Measurements from ENCODE around the gene STPG1.
A peak's percentile ranks its signal among the peaks of the same experiment; 100 is the strongest.

STPG1 gene

GRCh38 chr1:24381256-24381655 is 32.3 kb downstream of the STPG1 start:
- Histone ChIP-seq H3K18ac (ENCODE audit: low read depth in 1 of 2, low read length in 2 of 2) (no peak overlapping the region), H3K27me3 (ENCODE audit: control insufficient read depth in 1 of 2, insufficient read depth in 1 of 2, low read length in 2 of 2) (no peaks in the 10 kb centered on the region), H2BK120ac (ENCODE audit: low read depth, low read length) (no peak overlapping the region), H3K79me1 (replicated peaks; ENCODE audit: low read length, poor library complexity, severe bottlenecking) (no peaks in the 10 kb centered on the region), H3K27ac (ENCODE audit: low read length, poor library complexity, severe bottlenecking) (no peak overlapping the region), H2AK5ac (ENCODE audit: low read length, severe bottlenecking) (no peak overlapping the region), H3K4me3 (ENCODE audit: insufficient read depth in 1 of 2, low read depth in 1 of 2, low read length in 2 of 2) (no peak overlapping the region), H3K14ac (ENCODE audit: low read length in 2 of 2) (no peak overlapping the region), H3K23ac (ENCODE audit: low read length in 2 of 2) (no peak overlapping the region), H2BK15ac (ENCODE audit: low read depth, poor library complexity, severe bottlenecking) (no peak overlapping the region), H3K4me1 (ENCODE audit: control insufficient read depth, insufficient read depth, low read depth, low read length) (peaks cover 11% of the 10 kb centered on the region), H3K4ac (ENCODE audit: low read depth in 1 of 2, low read length in 2 of 2) (no peak overlapping the region), H3K36me3 (ENCODE audit: control insufficient read depth in 1 of 2, insufficient read depth in 2 of 2, low read depth in 1 of 2, low read length in 2 of 2) (peaks cover 0 to 19% of the 10 kb centered on the region in 2 experiments), H3K9me3 (ENCODE audit: control insufficient read depth, low read length) (no peaks in the 10 kb centered on the region), H2BK12ac (ENCODE audit: low read length in 2 of 2) (no peak overlapping the region), H2AFZ (ENCODE audit: low read depth, low read length) (no peak overlapping the region), H2BK5ac (ENCODE audit: low read depth, low read length, poor library complexity, severe bottlenecking) (no peak overlapping the region), H4K91ac (ENCODE audit: low read length) (no peak overlapping the region), H3K4me2 (ENCODE audit: low read length, poor library complexity, severe bottlenecking) (no peak overlapping the region), H4K8ac (ENCODE audit: low read length) (no peak overlapping the region), H3K9ac (ENCODE audit: low read length) (no peak overlapping the region)
- no peak for DNase-seq
- WGBS = 97% methylated on average over 2 of the region's 2 CpGs

DNA sequence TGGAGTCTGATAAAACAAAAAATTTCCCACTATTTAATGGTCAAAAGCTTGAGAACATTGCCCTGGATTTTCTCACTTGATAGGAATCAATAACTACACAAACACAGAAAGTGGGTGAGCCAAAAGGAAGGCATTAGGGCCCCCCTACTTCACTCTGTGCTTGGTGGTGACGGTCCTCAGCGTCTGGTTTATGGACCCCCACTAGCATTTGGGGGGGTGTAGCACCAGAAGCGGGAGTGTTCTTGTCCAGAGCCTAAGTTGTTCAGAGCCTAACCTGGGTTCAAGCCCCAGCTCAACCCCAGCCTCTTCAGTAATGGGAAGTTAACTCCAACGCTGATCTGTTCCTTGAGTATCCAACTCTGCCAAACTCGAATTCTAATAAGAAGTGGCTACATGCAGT is 33.1 kb downstream of the STPG1 start:
- H2BK12ac ChIP-seq (ENCODE audit: low read length in 2 of 2) = no peak overlapping the region
- H2BK15ac ChIP-seq (ENCODE audit: low read depth, poor library complexity, severe bottlenecking) = no peak overlapping the region
- no peak overlapping the region for H3K4me2 ChIP-seq (ENCODE audit: low read length, poor library complexity, severe bottlenecking)
- H3K4me3 ChIP-seq (ENCODE audit: insufficient read depth in 1 of 2, low read depth in 1 of 2, low read length in 2 of 2) = no peak overlapping the region
- H2BK120ac ChIP-seq (ENCODE audit: low read depth, low read length) = no peak overlapping the region
- no peak overlapping the region for H3K18ac ChIP-seq (ENCODE audit: low read depth in 1 of 2, low read length in 2 of 2)
- no peaks in the 10 kb centered on the region for H3K79me1 ChIP-seq (replicated peaks; ENCODE audit: low read length, poor library complexity, severe bottlenecking)
- H4K8ac ChIP-seq (ENCODE audit: low read length) = no peak overlapping the region
- H3K14ac ChIP-seq (ENCODE audit: low read length in 2 of 2) = no peak overlapping the region
- H3K9ac ChIP-seq (ENCODE audit: low read length) = peak overlapping the region; percentile 22
- H3K23ac ChIP-seq (ENCODE audit: low read length in 2 of 2) = no peak overlapping the region
- WGBS = 95% methylated on average over 5 of the region's 5 CpGs
- no peaks in the 10 kb centered on the region for H3K9me3 ChIP-seq (ENCODE audit: control insufficient read depth, low read length)
- H3K36me3 ChIP-seq (ENCODE audit: control insufficient read depth in 1 of 2, insufficient read depth in 2 of 2, low read depth in 1 of 2, low read length in 2 of 2) = peaks cover 0 to 19% of the 10 kb centered on the region in 2 experiments
- H3K27ac ChIP-seq (ENCODE audit: low read length, poor library complexity, severe bottlenecking) = no peak overlapping the region
- H3K4me1 ChIP-seq (ENCODE audit: control insufficient read depth, insufficient read depth, low read depth, low read length) = peaks cover 11% of the 10 kb centered on the region
- H4K91ac ChIP-seq (ENCODE audit: low read length) = no peak overlapping the region
- H2AFZ ChIP-seq (ENCODE audit: low read depth, low read length) = no peak overlapping the region
- H3K27me3 ChIP-seq (ENCODE audit: control insufficient read depth in 1 of 2, insufficient read depth in 1 of 2, low read length in 2 of 2) = no peaks in the 10 kb centered on the region
- DNase-seq = no peak
- no peak overlapping the region for H2AK5ac ChIP-seq (ENCODE audit: low read length, severe bottlenecking)
- no peak overlapping the region for H3K4ac ChIP-seq (ENCODE audit: low read depth in 1 of 2, low read length in 2 of 2)
- H2BK5ac ChIP-seq (ENCODE audit: low read depth, low read length, poor library complexity, severe bottlenecking) = no peak overlapping the region

GRCh38 chr1:24379733-24380315 is 33.8 kb downstream of the STPG1 start:
- Histone ChIP-seq H3K14ac (ENCODE audit: low read length in 2 of 2) (no peak overlapping the region), H3K18ac (ENCODE audit: low read depth in 1 of 2, low read length in 2 of 2) (no peak overlapping the region), H3K9me3 (ENCODE audit: control insufficient read depth, low read length) (no peaks in the 10 kb centered on the region), H3K27ac (ENCODE audit: low read length, poor library complexity, severe bottlenecking) (no peak overlapping the region), H3K4me1 (ENCODE audit: control insufficient read depth, insufficient read depth, low read depth, low read length) (peaks cover 9% of the 10 kb centered on the region), H2BK120ac (ENCODE audit: low read depth, low read length) (no peak overlapping the region), H2BK15ac (ENCODE audit: low read depth, poor library complexity, severe bottlenecking) (no peak overlapping the region), H2BK5ac (ENCODE audit: low read depth, low read length, poor library complexity, severe bottlenecking) (no peak overlapping the region), H3K23ac (ENCODE audit: low read length in 2 of 2) (no peak overlapping the region), H3K9ac (ENCODE audit: low read length) (peak overlapping the region; percentile 22), H3K4me2 (ENCODE audit: low read length, poor library complexity, severe bottlenecking) (no peak overlapping the region), H4K8ac (ENCODE audit: low read length) (no peak overlapping the region), H2AK5ac (ENCODE audit: low read length, severe bottlenecking) (no peak overlapping the region), H4K91ac (ENCODE audit: low read length) (no peak overlapping the region), H3K79me1 (replicated peaks; ENCODE audit: low read length, poor library complexity, severe bottlenecking) (no peaks in the 10 kb centered on the region), H3K36me3 (ENCODE audit: control insufficient read depth in 1 of 2, insufficient read depth in 2 of 2, low read depth in 1 of 2, low read length in 2 of 2) (peaks cover 0 to 19% of the 10 kb centered on the region in 2 experiments), H2BK12ac (ENCODE audit: low read length in 2 of 2) (no peak overlapping the region), H3K4me3 (ENCODE audit: insufficient read depth in 1 of 2, low read depth in 1 of 2, low read length in 2 of 2) (no peak overlapping the region), H3K4ac (ENCODE audit: low read depth in 1 of 2, low read length in 2 of 2) (no peak overlapping the region), H3K27me3 (ENCODE audit: control insufficient read depth in 1 of 2, insufficient read depth in 1 of 2, low read length in 2 of 2) (no peaks in the 10 kb centered on the region), H2AFZ (ENCODE audit: low read depth, low read length) (no peak overlapping the region)
- WGBS = 91% methylated on average over 8 of the region's 8 CpGs
- DNase-seq = peak; percentile 27

DNA sequence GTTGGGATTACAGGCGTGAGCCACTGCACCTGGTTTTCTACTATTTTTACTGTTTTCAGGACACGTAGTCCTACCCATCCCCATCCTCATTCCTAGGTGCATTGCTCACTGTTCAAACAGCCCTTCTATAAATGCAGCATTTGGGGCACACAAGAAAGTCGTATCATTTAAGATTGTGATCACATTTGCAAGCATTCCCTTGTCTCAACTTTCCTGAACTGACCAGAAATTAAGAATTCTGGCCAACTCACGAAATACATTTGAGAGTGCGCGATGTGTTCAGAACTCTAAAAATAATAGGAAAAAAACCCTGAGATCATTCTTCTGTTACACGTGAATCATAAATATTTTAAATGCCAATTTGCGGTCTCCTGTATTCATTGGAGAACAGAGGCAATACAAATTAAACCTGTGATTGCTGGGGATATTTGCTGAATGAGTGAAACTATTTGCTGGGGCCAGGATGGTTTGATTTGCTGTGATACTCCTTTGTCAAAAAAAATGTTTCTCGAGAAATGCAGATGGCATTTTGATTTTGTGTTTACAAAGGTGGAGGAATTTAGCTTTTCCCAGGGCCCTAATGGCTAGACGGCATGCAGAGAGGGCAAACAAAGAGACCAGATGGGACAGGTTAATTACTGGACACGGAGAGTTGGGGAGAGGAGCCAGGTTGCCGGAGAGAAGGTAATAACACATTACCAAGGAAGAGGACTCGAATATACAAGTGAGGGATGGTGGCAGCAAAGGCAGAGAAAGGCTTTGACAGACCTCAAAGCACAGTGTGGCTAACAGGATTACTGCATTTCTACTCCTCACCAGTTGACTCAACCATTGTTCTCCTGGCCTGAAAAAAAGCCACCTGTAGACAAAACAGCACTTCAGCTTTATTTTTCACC is 38.4 kb downstream of the STPG1 start:
- peaks cover 6% of the 10 kb centered on the region for H3K4me1 ChIP-seq (ENCODE audit: control insufficient read depth, insufficient read depth, low read depth, low read length)

More for the DNA sequence above, 38.4 kb downstream of the STPG1 start:
- no peak for DNase-seq
- Histone ChIP-seq H2AK5ac (ENCODE audit: low read length, severe bottlenecking) (no peak overlapping the region), H3K4me2 (ENCODE audit: low read length, poor library complexity, severe bottlenecking) (no peak overlapping the region), H3K4me3 (ENCODE audit: insufficient read depth in 1 of 2, low read depth in 1 of 2, low read length in 2 of 2) (no peak overlapping the region), H2BK12ac (ENCODE audit: low read length in 2 of 2) (no peak overlapping the region), H2AFZ (ENCODE audit: low read depth, low read length) (no peak overlapping the region), H2BK5ac (ENCODE audit: low read depth, low read length, poor library complexity, severe bottlenecking) (peak overlapping the region; percentile 39), H3K18ac (ENCODE audit: low read depth in 1 of 2, low read length in 2 of 2) (no peak overlapping the region), H3K23ac (ENCODE audit: low read length in 2 of 2) (no peak overlapping the region), H3K79me1 (replicated peaks; ENCODE audit: low read length, poor library complexity, severe bottlenecking) (no peaks in the 10 kb centered on the region), H2BK120ac (ENCODE audit: low read depth, low read length) (no peak overlapping the region), H3K9ac (ENCODE audit: low read length) (no peak overlapping the region), H3K14ac (ENCODE audit: low read length in 2 of 2) (no peak overlapping the region), H4K8ac (ENCODE audit: low read length) (no peak overlapping the region), H4K91ac (ENCODE audit: low read length) (no peak overlapping the region), H3K27ac (ENCODE audit: low read length, poor library complexity, severe bottlenecking) (no peak overlapping the region), H3K36me3 (ENCODE audit: control insufficient read depth in 1 of 2, insufficient read depth in 2 of 2, low read depth in 1 of 2, low read length in 2 of 2) (peaks cover 0 to 10% of the 10 kb centered on the region in 2 experiments), H3K27me3 (ENCODE audit: control insufficient read depth in 1 of 2, insufficient read depth in 1 of 2, low read length in 2 of 2) (no peaks in the 10 kb centered on the region), H2BK15ac (ENCODE audit: low read depth, poor library complexity, severe bottlenecking) (no peak overlapping the region), H3K4ac (ENCODE audit: low read depth in 1 of 2, low read length in 2 of 2) (no peak overlapping the region), H3K9me3 (ENCODE audit: control insufficient read depth, low read length) (no peaks in the 10 kb centered on the region)
- whole genome bisulfite sequencing = 82% methylated on average over 13 of the region's 13 CpGs
